Lower leg skin (tissue), 3 donors: ENCODE measurements around the gene ORC2.

ENCODE experiments used
- POLR2A ChIP-seq, 2 donors: fragments of 450-650 bp; IDR thresholded peaks; one replicate each; pipeline ENCODE4 v1.6.1; 2016 to 2017; ENCODE audit warnings: antibody characterized with exemption in 2 of 2, mild to moderate bottlenecking in 1 of 2, moderate library complexity in 1 of 2
- TF ChIP-seq, protein P1 (sequence below), 3 donors: fragments of 450-650 bp; IDR thresholded peaks; one replicate each; pipeline ENCODE4 v1.5.1; 2016; ENCODE audit warnings: antibody characterized with exemption in 3 of 3, mild to moderate bottlenecking in 3 of 3, moderate library complexity in 2 of 3

DNA sequence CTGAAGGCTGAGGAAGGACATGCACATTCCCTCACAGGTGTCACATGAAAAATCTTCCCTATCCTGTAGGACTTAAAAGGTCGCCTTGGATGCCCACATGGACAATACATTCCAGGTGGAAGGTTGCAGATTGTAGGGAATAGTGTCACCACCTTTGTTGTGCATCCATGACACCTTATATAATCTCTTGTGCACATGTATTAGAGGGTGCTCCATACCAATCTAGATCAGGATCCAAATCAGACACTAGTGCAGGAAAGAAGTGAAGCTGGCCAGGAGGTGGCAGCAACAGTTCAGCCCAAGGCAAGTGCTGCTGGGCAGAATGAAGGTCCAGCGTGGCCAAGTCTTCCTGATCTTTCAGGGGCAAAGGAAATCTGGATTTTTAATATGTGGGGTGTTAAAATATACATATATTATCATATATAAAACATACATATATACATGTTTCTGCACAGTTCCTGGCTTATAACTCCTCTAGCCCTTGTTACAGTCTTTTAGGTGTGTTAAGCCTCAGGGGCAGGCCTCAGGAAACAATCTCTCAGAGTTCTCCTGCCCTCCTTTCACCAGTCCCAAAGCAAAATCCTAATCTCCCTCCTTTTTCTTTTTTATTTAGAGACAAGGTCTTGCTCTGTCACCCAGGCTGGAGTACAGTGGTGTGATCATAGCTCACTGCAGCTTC is 57.7 kb downstream of the ORC2 start:
- TF ChIP-seq POLR2A (IDR thresholded peaks at IDR 0.05): no peak
- TF ChIP-seq, protein P1, sequence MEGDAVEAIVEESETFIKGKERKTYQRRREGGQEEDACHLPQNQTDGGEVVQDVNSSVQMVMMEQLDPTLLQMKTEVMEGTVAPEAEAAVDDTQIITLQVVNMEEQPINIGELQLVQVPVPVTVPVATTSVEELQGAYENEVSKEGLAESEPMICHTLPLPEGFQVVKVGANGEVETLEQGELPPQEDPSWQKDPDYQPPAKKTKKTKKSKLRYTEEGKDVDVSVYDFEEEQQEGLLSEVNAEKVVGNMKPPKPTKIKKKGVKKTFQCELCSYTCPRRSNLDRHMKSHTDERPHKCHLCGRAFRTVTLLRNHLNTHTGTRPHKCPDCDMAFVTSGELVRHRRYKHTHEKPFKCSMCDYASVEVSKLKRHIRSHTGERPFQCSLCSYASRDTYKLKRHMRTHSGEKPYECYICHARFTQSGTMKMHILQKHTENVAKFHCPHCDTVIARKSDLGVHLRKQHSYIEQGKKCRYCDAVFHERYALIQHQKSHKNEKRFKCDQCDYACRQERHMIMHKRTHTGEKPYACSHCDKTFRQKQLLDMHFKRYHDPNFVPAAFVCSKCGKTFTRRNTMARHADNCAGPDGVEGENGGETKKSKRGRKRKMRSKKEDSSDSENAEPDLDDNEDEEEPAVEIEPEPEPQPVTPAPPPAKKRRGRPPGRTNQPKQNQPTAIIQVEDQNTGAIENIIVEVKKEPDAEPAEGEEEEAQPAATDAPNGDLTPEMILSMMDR (IDR thresholded peaks at IDR 0.05): peak in 1 of 3 donors; percentile 48
